ENCODE results near the gene LRRC75B. TPM values are rescaled to one million over a fixed set of nuclear protein-coding genes. Genes with fewer than 3 reads are reported as not detected.
"Not testable (repeated sequence)": the region's sequence is repeated elsewhere in the genome, so short reads cannot be mapped to it uniquely, and the experiment has no call there.

Gene LRRC75B
- total and polyA plus RNA-seq, 9 of the 15 experiments (the other 6 are each of a cell fraction or from before 2014, with no cell fraction given), result 0.10 to 2.8 (median 1.0) TPM; not detected in 1

DNA sequence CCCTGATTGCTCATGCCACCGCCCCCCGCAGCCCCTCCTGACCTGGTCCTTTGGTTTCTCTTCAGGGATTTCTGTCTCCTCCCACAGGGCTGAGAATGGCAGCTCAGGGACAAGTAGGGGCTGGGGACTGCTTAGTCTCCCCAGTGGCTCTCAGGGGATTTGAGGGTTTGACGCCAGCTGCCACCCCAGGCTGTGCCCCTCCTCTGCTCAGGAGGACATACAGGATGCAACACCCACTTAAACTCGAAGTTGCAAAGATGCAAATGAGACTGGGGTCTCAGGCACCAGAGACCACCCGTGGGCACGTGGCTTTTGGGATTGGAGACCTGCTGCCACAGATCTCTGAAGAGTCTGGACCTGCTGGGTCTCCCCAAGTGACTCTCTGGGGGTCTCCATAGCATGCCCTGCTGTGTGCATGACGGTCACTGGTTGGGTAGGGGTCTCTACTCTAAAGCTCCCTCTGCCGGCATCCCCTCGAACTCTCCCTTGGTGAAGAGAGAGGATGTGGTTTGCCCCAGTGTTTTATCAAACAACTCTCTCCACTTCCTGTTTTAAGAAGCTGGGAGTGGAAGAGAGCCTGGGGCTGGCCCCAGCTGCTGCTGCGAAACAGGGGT is 42.0 kb upstream of the LRRC75B start:
- POLR2A ChIA-PET; H3K9me3 ChIP-seq (replicated peaks; ENCODE audit: control insufficient read depth, insufficient read depth, low read depth, low read length); H3K9ac ChIP-seq (ENCODE audit: insufficient read depth in 1 of 2, low read depth in 2 of 2, low read length in 2 of 2); H3K4me2 ChIP-seq (ENCODE audit: insufficient read depth, low read length); H3K36me3 ChIP-seq (ENCODE audit: control insufficient read depth, insufficient read depth, low read length); H3K4me3 ChIP-seq; ATAC-seq; H4K20me1 ChIP-seq (replicated peaks; ENCODE audit: control insufficient read depth, insufficient read depth, low read length); CTCF ChIA-PET (ENCODE audit: low intra/inter-chr PET ratio); H3K9me1 ChIP-seq (ENCODE audit: control insufficient read depth, insufficient read depth, low read length); H3K27me3 ChIP-seq (ENCODE audit: control insufficient read depth in 2 of 2, insufficient read depth in 2 of 2, low read length in 2 of 2); BruUV-seq (replicated peaks); in situ Hi-C loops (cut with MboI); intact Hi-C loops (cut with micrococcal nuclease); FAIRE-seq; H3K79me2 ChIP-seq (ENCODE audit: control insufficient read depth, insufficient read depth, low read length): not testable (repeated sequence)
- peaks cover 9 to 27% of the 10 kb centered on the region in 2 experiments; a peak in 3 of 5 replicates for H3K4me1 ChIP-seq (replicated peaks in 1 of 2; ENCODE audit: control insufficient read depth in 2 of 2, insufficient read depth in 2 of 2, low read length in 2 of 2)
- H3K27ac ChIP-seq (ENCODE audit: extremely low read depth, low read depth, low read length), result 0 out of 3 replicates have a peak overlapping the region, but pooled peaks have one; percentile 31
- peak in 3 of 4 experiments; percentile 2 to 30 (median 2) for DNase-seq (ENCODE audit: extremely low read depth in 1 of 4, low spot score in 3 of 4)
- 3% methylated on average over 6 of the region's 10 CpGs for WGBS (ENCODE audit: insufficient coverage, low coverage, missing lambda C conversion rate)
- TF ChIP-seq GABPA (tag; conservative IDR thresholded peaks at IDR 0.05; ENCODE audit: low read depth), result peak; percentile 56
- TF ChIP-seq ESRRA (IDR thresholded peaks at IDR 0.05; ENCODE audit: borderline replicate concordance, low read depth), result peak; percentile 17; the same call in 1 of the 2 replicates
- TF ChIP-seq, protein P1, sequence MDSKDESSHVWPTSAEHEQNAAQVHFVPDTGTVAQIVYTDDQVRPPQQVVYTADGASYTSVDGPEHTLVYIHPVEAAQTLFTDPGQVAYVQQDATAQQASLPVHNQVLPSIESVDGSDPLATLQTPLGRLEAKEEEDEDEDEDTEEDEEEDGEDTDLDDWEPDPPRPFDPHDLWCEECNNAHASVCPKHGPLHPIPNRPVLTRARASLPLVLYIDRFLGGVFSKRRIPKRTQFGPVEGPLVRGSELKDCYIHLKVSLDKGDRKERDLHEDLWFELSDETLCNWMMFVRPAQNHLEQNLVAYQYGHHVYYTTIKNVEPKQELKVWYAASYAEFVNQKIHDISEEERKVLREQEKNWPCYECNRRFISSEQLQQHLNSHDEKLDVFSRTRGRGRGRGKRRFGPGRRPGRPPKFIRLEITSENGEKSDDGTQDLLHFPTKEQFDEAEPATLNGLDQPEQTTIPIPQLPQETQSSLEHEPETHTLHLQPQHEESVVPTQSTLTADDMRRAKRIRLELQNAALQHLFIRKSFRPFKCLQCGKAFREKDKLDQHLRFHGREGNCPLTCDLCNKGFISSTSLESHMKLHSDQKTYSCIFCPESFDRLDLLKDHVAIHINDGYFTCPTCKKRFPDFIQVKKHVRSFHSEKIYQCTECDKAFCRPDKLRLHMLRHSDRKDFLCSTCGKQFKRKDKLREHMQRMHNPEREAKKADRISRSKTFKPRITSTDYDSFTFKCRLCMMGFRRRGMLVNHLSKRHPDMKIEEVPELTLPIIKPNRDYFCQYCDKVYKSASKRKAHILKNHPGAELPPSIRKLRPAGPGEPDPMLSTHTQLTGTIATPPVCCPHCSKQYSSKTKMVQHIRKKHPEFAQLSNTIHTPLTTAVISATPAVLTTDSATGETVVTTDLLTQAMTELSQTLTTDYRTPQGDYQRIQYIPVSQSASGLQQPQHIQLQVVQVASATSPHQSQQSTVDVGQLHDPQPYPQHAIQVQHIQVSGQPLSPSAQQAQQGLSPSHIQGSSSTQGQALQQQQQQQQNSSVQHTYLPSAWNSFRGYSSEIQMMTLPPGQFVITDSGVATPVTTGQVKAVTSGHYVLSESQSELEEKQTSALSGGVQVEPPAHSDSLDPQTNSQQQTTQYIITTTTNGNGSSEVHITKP (IDR thresholded peaks at IDR 0.05; ENCODE audit: partially characterized antibody), result peak; percentile 47
- TF ChIP-seq ETV1 (tag; conservative IDR thresholded peaks at IDR 0.05; ENCODE audit: low read depth), result 0 out of 2 replicates have a peak, but pooled peaks have one; percentile 21
- TF ChIP-seq RAD21 (CRISPR knock-in tag; conservative IDR thresholded peaks at IDR 0.05 in 1 of 2, IDR thresholded peaks at IDR 0.05 in 1 of 2), result peak; percentile 16 to 42; a peak in 1 of 4 replicates
- TF ChIP-seq ATF7 (IDR thresholded peaks at IDR 0.05), result peak; percentile 23; the same call in 1 of the 2 replicates
- peak; percentile 26 to 35 (median 33); a peak in 3 of 6 replicates for TF ChIP-seq CTCF (IDR thresholded peaks at IDR 0.05 in 2 of 3, conservative IDR thresholded peaks at IDR 0.05 in 1 of 3; ENCODE audit: insufficient read depth in 2 of 3, low read depth in 1 of 3, low read length in 3 of 3)
- TF ChIP-seq ZBTB7A (IDR thresholded peaks at IDR 0.05; ENCODE audit: borderline replicate concordance, control insufficient read depth, low read depth, low read length), result peak; percentile 80; the same call in 1 of the 2 replicates
- 0 out of 2 replicates have a peak overlapping the region, but pooled peaks have one; percentile 55 for H2AFZ ChIP-seq (ENCODE audit: low read depth, low read length)
